K562 (cell line): Measurements from ENCODE around the gene PLD3. TPM values are rescaled to one million over a fixed set of nuclear protein-coding genes. Genes with fewer than 3 reads are reported as not detected.

Experiments
- ATAC-seq: fragments of 200-7000 bp; cut with Tn5 transposase; 3 replicates; pipeline ENCODE4 v1.9.1; 2020; ENCODE audit warnings: moderate library complexity
- BruUV-seq: library from RNA; stranded (reverse); fragments of 400-500 nt; replicated peaks from 2 replicates; lab custom pipeline; 2021; lab: Mats Ljungman, UMichigan
- CTCF ChIA-PET: fragments of 300-600 bp; formaldehyde crosslinking; extraction: SDS; loops from one replicate; lab custom pipeline; 2021; ENCODE audit warnings: low intra/inter-chr PET ratio; lab: Yijun Ruan, JAX
- POLR2A ChIA-PET: fragments of 300-600, 350-650 bp; sonication (Branson Sonifier 250); formaldehyde crosslinking; extraction: SDS; loops from one replicate; lab custom pipeline; 2021; ENCODE audit warnings: antibody characterized with exemption, inconsistent platforms; lab: Yijun Ruan, JAX
- DNase-seq, 4 experiments: peaks; one replicate each; pipeline versions ENCODE4 v3.0.0 to v3.0.0-alpha.2; 2011 to 2018; ENCODE audit warnings: low spot score in 3 of 4, mixed read lengths in 3 of 4; ENCODE audit errors: extremely low read depth in 1 of 4
- FAIRE-seq: peaks from 2 replicates; lab custom pipeline; 2011; peaks lifted over from hg19 to GRCh38; lab: Jason Lieb, UNC
- H2AFZ ChIP-seq: 2 replicates; pipeline ENCODE4 v1.6.0; 2011; ENCODE audit warnings: low read depth, low read length, control low read depth, inconsistent platforms
- H3K27ac ChIP-seq: fragments of 200-600 bp; 3 replicates; pipeline ENCODE4 v1.8.0; 2011; ENCODE audit warnings: low read depth, mild to moderate bottlenecking, control low read depth, inconsistent platforms, low read length, moderate library complexity, mixed read lengths; ENCODE audit errors: extremely low read depth
- H3K27me3 ChIP-seq, 2 experiments: fragments of 300-600 bp in 1 of 2; 2 replicates in 1 of 2; 3 replicates in 1 of 2; pipeline versions ENCODE4 v1.6.0 to v1.8.0; 2011; ENCODE audit warnings: inconsistent platforms in 2 of 2, low read length in 2 of 2, mild to moderate bottlenecking in 1 of 2, mixed read lengths in 1 of 2, moderate library complexity in 1 of 2; ENCODE audit not compliant: control insufficient read depth in 2 of 2, insufficient read depth in 2 of 2
- H3K36me3 ChIP-seq: fragments of 300-600 bp; 3 replicates; pipeline ENCODE4 v1.8.0; 2011; ENCODE audit warnings: mild to moderate bottlenecking, low read length, inconsistent platforms; ENCODE audit not compliant: control insufficient read depth, insufficient read depth
- H3K4me1 ChIP-seq, 2 experiments: fragments of 200-600 bp in 1 of 2; replicated peaks in 1 of 2; 2 replicates in 1 of 2; 3 replicates in 1 of 2; pipeline versions ENCODE4 v1.5.1 to v1.8.0; 2011; ENCODE audit warnings: inconsistent platforms in 2 of 2, low read length in 2 of 2, mild to moderate bottlenecking in 1 of 2, mixed read lengths in 1 of 2, moderate library complexity in 1 of 2; ENCODE audit not compliant: control insufficient read depth in 2 of 2, insufficient read depth in 2 of 2
- H3K4me2 ChIP-seq: 2 replicates; pipeline ENCODE4 v1.6.1; 2011; ENCODE audit warnings: low read length, control low read depth, inconsistent platforms, mixed read lengths; ENCODE audit not compliant: insufficient read depth
- H3K4me3 ChIP-seq: fragments of 200-600 bp; sonication (generic), shearing (Covaris generic); 2 replicates; pipeline ENCODE4 v1.5.1; 2016; ENCODE audit warnings: control low read depth, inconsistent platforms
- H3K79me2 ChIP-seq: fragments of 200-600 bp; 3 replicates; pipeline ENCODE4 v1.8.0; 2011; ENCODE audit warnings: low read length, inconsistent platforms; ENCODE audit not compliant: control insufficient read depth, insufficient read depth
- H3K9ac ChIP-seq, 2 experiments: 2 replicates each; pipeline versions ENCODE4 v1.6.0 to v1.6.1; 2011; ENCODE audit warnings: low read depth in 2 of 2, low read length in 2 of 2, control low read depth in 1 of 2, inconsistent platforms in 1 of 2, mild to moderate bottlenecking in 1 of 2, mixed read lengths in 1 of 2; ENCODE audit not compliant: insufficient read depth in 1 of 2
- H3K9me1 ChIP-seq: one replicate; pipeline ENCODE4 v1.6.0; 2011; ENCODE audit warnings: inconsistent platforms, mild to moderate bottlenecking, low read length, moderate library complexity; ENCODE audit not compliant: control insufficient read depth, insufficient read depth
- H3K9me3 ChIP-seq: replicated peaks from 2 replicates; pipeline ENCODE4 v1.5.1; 2011; ENCODE audit warnings: low read depth, low read length, inconsistent platforms; ENCODE audit not compliant: control insufficient read depth, insufficient read depth
- H4K20me1 ChIP-seq: replicated peaks from 2 replicates; pipeline ENCODE4 v1.6.1; 2011; ENCODE audit warnings: low read length, inconsistent platforms, mixed read lengths; ENCODE audit not compliant: control insufficient read depth, insufficient read depth
- COPS2 ChIP-seq: fragments of 450-650 bp; conservative IDR thresholded peaks from 2 replicates; pipeline ENCODE4 v1.6.1; 2016; ENCODE audit warnings: mild to moderate bottlenecking, moderate library complexity
- EHMT2 ChIP-seq: fragments of 450-650 bp; IDR thresholded peaks from 2 replicates; pipeline ENCODE4 v1.6.1; 2018; ENCODE audit warnings: antibody characterized with exemption
- HDAC1 ChIP-seq, 2 experiments: fragments of 450-650 bp; IDR thresholded peaks; 2 replicates each; pipeline ENCODE4 v1.6.1; 2016 to 2017; ENCODE audit warnings: inconsistent platforms in 1 of 2, mild to moderate bottlenecking in 1 of 2, moderate library complexity in 1 of 2
- KAT2B ChIP-seq: IDR thresholded peaks from one replicate; pipeline ENCODE4 v1.6.1; 2012; ENCODE audit warnings: low read depth, mild to moderate bottlenecking, control low read depth, inconsistent platforms, low read length, moderate library complexity
- PHB2 ChIP-seq: fragments of 450-650 bp; IDR thresholded peaks from 2 replicates; pipeline ENCODE4 v1.6.1; 2017; ENCODE audit warnings: low read depth
- SMAD1 ChIP-seq: fragments of 150-350 bp; IDR thresholded peaks from 2 replicates; pipeline ENCODE4 v1.6.1; 2014; ENCODE audit warnings: low read length, low read depth; ENCODE audit not compliant: partially characterized antibody
- SUPT5H ChIP-seq: fragments of 450-650 bp; IDR thresholded peaks from 2 replicates; pipeline ENCODE4 v1.6.1; 2016
- TCF3 ChIP-seq: sonication (generic); formaldehyde crosslinking; IDR thresholded peaks from 2 replicates; pipeline ENCODE4 v1.4.0; 2020; ENCODE audit warnings: mild to moderate bottlenecking, missing genetic modification reagents
- TCFL5 ChIP-seq: fragments of 250-450 bp; sonication (Bioruptor Pico); conservative IDR thresholded peaks from 2 replicates; pipeline ENCODE4 v1.6.1; 2021; ENCODE audit warnings: mild to moderate bottlenecking, moderate library complexity, matching md5 sums
- ZKSCAN3 ChIP-seq: fragments of 250-450 bp; sonication (Bioruptor Pico); IDR thresholded peaks from 2 replicates; pipeline ENCODE4 v1.4.0; 2020
- ZSCAN29 ChIP-seq: fragments of 450-650 bp; IDR thresholded peaks from 2 replicates; pipeline ENCODE4 v1.6.1; 2017
- WGBS: fragments of 100-300 bp; shearing (Covaris generic); methylation state at CpG from one replicate; pipeline ENCODE4 v1.1.6; 2016; ENCODE audit warnings: low coverage, mixed read lengths; ENCODE audit not compliant: insufficient coverage; ENCODE audit errors: missing lambda C conversion rate; 5-methylcytosine and 5-hydroxymethylcytosine counted together
- in situ Hi-C: fragments of 300-500 bp; cut with MboI; formaldehyde crosslinking; loops from 4 replicates; pipeline ENCODE4 v1.15.0; 2018; ENCODE audit warnings: inconsistent platforms, mixed read lengths
- intact Hi-C: fragments of 100-400 bp; cut with micrococcal nuclease; formaldehyde crosslinking; loops from 2 replicates; pipeline ENCODE4 v1.14.2; 2022
- polyA plus RNA-seq, 8 experiments: library from polyadenylated mRNA; depleted of rRNA in 4 of 8; stranded (reverse) in 5 of 8; unstranded in 3 of 8; fragments of >200 nt; fragmentation: Nextera tagmentation in 2 of 8; fragmentation: Illumina TruSeq in 1 of 8; extraction: Ambion mirVana in 2 of 8; extraction: Trizol in 1 of 8; gene quantifications; 2 replicates each; pipeline versions ENCODE4 v1.2.1 to v1.2.3, GENCODE V29; 2011 to 2014; ENCODE audit warnings: inconsistent platforms in 1 of 8, missing spikeins in 1 of 8
- total RNA-seq, 7 experiments: library from RNA; depleted of rRNA in 6 of 7; stranded (reverse); fragments of >200 nt in 6 of 7; fragmentation: Illumina TruSeq in 2 of 7; extraction: Trizol in 2 of 7; gene quantifications; 2 replicates each; pipeline versions ENCODE4 v1.2.1 to v1.2.3, GENCODE V29; 2011 to 2021; ENCODE audit warnings: low replicate concordance in 1 of 7
- TF ChIP-seq, protein P1 (sequence below): fragments of 250-450 bp; sonication (Bioruptor Pico); IDR thresholded peaks from 2 replicates; pipeline ENCODE4 v1.5.0; 2021
- TF ChIP-seq, protein P2 (sequence below): fragments of 450-650 bp; IDR thresholded peaks from one replicate; pipeline ENCODE4 v1.6.1; 2018; ENCODE audit warnings: mild to moderate bottlenecking, moderate library complexity; ENCODE audit not compliant: partially characterized antibody
- TF ChIP-seq, protein P3 (sequence below): fragments of 250-450 bp; sonication (Bioruptor Pico); IDR thresholded peaks from 2 replicates; pipeline ENCODE4 v1.4.0; 2020; ENCODE audit warnings: borderline replicate concordance
- TF ChIP-seq, protein P4 (sequence below), 2 experiments: fragments of 450-650 bp in 1 of 2; IDR thresholded peaks; 2 replicates each; pipeline ENCODE4 v1.6.1; 2011 to 2017; ENCODE audit warnings: low read depth in 2 of 2, antibody characterized with exemption in 1 of 2, borderline replicate concordance in 1 of 2, low read length in 1 of 2, mild to moderate bottlenecking in 1 of 2, mixed read lengths in 1 of 2; ENCODE audit not compliant: control insufficient read depth in 1 of 2
- TF ChIP-seq, protein P5 (sequence below): fragments of 450-650 bp; IDR thresholded peaks from 2 replicates; pipeline ENCODE4 v1.6.1; 2016; ENCODE audit warnings: antibody characterized with exemption

PLD3 gene
- total and polyA plus RNA-seq, 9 of the 15 experiments (the other 6 are each of a cell fraction or from before 2014, with no cell fraction given) = 2.3 to 128 (median 72.7) TPM

DNA sequence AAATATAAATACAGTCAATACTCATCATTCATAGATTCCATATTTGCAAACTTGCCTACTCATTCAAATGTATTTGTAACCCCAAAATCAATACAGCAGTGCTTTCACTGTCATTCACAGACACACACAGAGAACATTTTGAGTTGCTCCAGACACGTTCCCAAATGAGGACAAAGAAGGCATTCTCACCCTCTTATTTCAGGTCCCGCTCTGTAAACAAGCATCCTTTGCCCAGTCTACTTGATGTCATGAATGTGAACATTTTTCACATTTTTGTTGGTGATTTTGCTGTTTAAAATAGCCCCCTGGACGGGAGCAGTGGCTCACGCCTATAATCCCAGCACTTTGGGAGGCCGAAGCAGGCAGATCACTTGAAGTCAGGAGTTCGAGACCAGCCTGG is 15.8 kb upstream of the PLD3 start:
- in situ Hi-C loops = no loop called here
- BruUV-seq = no TSS peak
- H4K20me1 ChIP-seq = no peaks in the 10 kb centered on the region; the same call in 1 of the 2 replicates

More for the DNA sequence above, 15.8 kb upstream of the PLD3 start:
- H3K4me2 ChIP-seq = no peak overlapping the region
- TF ChIP-seq SMAD1 = no peak
- TF ChIP-seq, protein P1, sequence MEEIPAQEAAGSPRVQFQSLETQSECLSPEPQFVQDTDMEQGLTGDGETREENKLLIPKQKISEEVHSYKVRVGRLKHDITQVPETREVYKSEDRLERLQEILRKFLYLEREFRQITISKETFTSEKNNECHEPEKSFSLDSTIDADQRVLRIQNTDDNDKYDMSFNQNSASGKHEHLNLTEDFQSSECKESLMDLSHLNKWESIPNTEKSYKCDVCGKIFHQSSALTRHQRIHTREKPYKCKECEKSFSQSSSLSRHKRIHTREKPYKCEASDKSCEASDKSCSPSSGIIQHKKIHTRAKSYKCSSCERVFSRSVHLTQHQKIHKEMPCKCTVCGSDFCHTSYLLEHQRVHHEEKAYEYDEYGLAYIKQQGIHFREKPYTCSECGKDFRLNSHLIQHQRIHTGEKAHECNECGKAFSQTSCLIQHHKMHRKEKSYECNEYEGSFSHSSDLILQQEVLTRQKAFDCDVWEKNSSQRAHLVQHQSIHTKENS (CRISPR knock-in tag) = no peak
- no peak for TF ChIP-seq ZSCAN29
- TF ChIP-seq SUPT5H = no peak
- TF ChIP-seq PHB2 = no peak
- TF ChIP-seq ZKSCAN3 (CRISPR knock-in tag) = no peak
- TF ChIP-seq KAT2B = no peak
- TF ChIP-seq COPS2 = no peak
- TF ChIP-seq, protein P2, sequence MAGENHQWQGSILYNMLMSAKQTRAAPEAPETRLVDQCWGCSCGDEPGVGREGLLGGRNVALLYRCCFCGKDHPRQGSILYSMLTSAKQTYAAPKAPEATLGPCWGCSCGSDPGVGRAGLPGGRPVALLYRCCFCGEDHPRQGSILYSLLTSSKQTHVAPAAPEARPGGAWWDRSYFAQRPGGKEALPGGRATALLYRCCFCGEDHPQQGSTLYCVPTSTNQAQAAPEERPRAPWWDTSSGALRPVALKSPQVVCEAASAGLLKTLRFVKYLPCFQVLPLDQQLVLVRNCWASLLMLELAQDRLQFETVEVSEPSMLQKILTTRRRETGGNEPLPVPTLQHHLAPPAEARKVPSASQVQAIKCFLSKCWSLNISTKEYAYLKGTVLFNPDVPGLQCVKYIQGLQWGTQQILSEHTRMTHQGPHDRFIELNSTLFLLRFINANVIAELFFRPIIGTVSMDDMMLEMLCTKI = no peak
- TF ChIP-seq, protein P3, sequence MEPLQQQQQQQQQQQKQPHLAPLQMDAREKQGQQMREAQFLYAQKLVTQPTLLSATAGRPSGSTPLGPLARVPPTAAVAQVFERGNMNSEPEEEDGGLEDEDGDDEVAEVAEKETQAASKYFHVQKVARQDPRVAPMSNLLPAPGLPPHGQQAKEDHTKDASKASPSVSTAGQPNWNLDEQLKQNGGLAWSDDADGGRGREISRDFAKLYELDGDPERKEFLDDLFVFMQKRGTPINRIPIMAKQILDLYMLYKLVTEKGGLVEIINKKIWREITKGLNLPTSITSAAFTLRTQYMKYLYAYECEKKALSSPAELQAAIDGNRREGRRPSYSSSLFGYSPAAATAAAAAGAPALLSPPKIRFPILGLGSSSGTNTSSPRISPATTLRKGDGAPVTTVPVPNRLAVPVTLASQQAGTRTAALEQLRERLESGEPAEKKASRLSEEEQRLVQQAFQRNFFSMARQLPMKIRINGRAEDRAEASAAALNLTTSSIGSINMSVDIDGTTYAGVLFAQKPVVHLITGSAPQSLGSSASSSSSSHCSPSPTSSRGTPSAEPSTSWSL = no peak
- TF ChIP-seq, protein P4, sequence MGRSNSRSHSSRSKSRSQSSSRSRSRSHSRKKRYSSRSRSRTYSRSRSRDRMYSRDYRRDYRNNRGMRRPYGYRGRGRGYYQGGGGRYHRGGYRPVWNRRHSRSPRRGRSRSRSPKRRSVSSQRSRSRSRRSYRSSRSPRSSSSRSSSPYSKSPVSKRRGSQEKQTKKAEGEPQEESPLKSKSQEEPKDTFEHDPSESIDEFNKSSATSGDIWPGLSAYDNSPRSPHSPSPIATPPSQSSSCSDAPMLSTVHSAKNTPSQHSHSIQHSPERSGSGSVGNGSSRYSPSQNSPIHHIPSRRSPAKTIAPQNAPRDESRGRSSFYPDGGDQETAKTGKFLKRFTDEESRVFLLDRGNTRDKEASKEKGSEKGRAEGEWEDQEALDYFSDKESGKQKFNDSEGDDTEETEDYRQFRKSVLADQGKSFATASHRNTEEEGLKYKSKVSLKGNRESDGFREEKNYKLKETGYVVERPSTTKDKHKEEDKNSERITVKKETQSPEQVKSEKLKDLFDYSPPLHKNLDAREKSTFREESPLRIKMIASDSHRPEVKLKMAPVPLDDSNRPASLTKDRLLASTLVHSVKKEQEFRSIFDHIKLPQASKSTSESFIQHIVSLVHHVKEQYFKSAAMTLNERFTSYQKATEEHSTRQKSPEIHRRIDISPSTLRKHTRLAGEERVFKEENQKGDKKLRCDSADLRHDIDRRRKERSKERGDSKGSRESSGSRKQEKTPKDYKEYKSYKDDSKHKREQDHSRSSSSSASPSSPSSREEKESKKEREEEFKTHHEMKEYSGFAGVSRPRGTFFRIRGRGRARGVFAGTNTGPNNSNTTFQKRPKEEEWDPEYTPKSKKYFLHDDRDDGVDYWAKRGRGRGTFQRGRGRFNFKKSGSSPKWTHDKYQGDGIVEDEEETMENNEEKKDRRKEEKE (IDR thresholded peaks at IDR 0.05; ENCODE audit: borderline replicate concordance in 1 of 2, control insufficient read depth in 1 of 2, low read depth in 2 of 2, low read length in 1 of 2) = no peak
- no peak for TF ChIP-seq TCFL5 (CRISPR knock-in tag)
- TF ChIP-seq HDAC1 (IDR thresholded peaks at IDR 0.05) = no peak
- no peak for TF ChIP-seq EHMT2
- TF ChIP-seq TCF3 = no peak
- TF ChIP-seq, protein P5, sequence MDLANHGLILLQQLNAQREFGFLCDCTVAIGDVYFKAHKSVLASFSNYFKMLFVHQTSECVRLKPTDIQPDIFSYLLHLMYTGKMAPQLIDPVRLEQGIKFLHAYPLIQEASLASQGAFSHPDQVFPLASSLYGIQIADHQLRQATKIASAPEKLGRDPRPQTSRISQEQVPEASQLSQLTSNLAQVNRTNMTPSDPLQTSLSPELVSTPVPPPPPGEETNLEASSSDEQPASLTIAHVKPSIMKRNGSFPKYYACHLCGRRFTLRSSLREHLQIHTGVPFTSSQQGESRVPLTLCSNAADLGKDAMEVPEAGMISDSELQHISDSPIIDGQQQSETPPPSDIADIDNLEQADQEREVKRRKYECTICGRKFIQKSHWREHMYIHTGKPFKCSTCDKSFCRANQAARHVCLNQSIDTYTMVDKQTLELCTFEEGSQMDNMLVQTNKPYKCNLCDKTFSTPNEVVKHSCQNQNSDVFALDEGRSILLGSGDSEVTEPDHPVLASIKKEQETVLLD = no peak
- TF ChIP-seq, all 486 proteins: peak for 0
- H3K79me2 ChIP-seq = peaks cover 5% of the 10 kb centered on the region
- no peak overlapping the region for H3K9ac ChIP-seq
- H3K4me3 ChIP-seq = no peak overlapping the region
- H2AFZ ChIP-seq = no peak overlapping the region
- no peaks in the 10 kb centered on the region for H3K9me3 ChIP-seq
- peaks cover 2% of the 10 kb centered on the region for H3K9me1 ChIP-seq
- peaks cover 78% of the 10 kb centered on the region for H3K36me3 ChIP-seq
- no peaks in the 10 kb centered on the region for H3K27me3 ChIP-seq
- CTCF ChIA-PET = no interaction called here
- H3K4me1 ChIP-seq = peaks cover 0 to 9% of the 10 kb centered on the region in 2 experiments; a peak in 2 of 5 replicates
- H3K27ac ChIP-seq = no peak overlapping the region
- ATAC-seq (no peak), FAIRE-seq (no peak), DNase-seq (no peak)
- POLR2A ChIA-PET = no interaction called here
- intact Hi-C loops = no loop called here
- 89% methylated on average over 6 of the region's 6 CpGs for WGBS
